NCI-H226 (cell line): ENCODE results near the gene MRPL11.
"Not testable (repeated sequence)": the region's sequence is repeated elsewhere in the genome, so short reads cannot be mapped to it uniquely, and the experiment has no call there.

Source experiments
- DNase-seq: peaks from one replicate; pipeline ENCODE4 v3.0.0-alpha.2; 2015

The MRPL11 gene

GRCh38 chr11:66466225-66467033 lies 27.8 kb upstream of the MRPL11 start, which contains the start of gene PELI3:
Gene PELI3 (plus strand): TSS chr11:66466905. CDS start chr11:66468129, 1,224 bp downstream.
- peak; percentile 69 for DNase-seq

- no peak for DNase-seq
Observed at GRCh38 chr11:66465373-66466224, 27.0 kb upstream of the MRPL11 start.

GRCh38 chr11:66464916-66465315 lies 26.3 kb upstream of the MRPL11 start:
- DNase-seq = no peak

- DNase-seq = not testable (repeated sequence)
Observed at GRCh38 chr11:66464116-66464515, 25.5 kb upstream of the MRPL11 start.

GRCh38 chr11:66462911-66463310 lies 24.3 kb upstream of the MRPL11 start:
- DNase-seq = no peak

GRCh38 chr11:66462010-66462409 lies 23.4 kb upstream of the MRPL11 start:
- DNase-seq = no peak

GRCh38 chr11:66459138-66459778 lies 20.6 kb upstream of the MRPL11 start:
- no peak for DNase-seq

- DNase-seq = no peak
Observed at GRCh38 chr11:66457826-66458225, 19.2 kb upstream of the MRPL11 start.

GRCh38 chr11:66454828-66455227 lies 16.2 kb upstream of the MRPL11 start:
- DNase-seq = no peak

GRCh38 chr11:66454247-66454646 lies 15.6 kb upstream of the MRPL11 start:
- peak; percentile 20 for DNase-seq

- no peak for DNase-seq
Observed at GRCh38 chr11:66451663-66452062, 13.0 kb upstream of the MRPL11 start.

DNA sequence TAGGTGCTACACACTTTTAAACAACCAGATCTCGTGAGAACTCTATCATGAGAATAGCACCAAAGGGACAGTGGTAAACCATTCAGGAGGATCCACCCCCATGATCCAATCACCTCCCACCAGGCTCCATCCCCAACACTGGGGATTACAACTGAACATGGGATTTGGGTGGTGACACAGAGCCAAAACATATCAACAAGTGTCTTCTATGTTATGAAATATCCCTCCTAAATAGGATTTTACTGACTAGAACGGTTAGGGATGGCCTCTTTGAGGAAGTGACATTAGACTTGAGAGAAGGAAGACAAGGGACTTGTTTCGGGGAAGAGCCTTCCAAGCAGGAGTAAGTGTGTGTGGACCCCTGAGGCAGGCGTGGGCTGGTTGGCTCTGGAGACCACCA lies 11.9 kb upstream of the MRPL11 start:
- no peak for DNase-seq

GRCh38 chr11:66448523-66448922 lies 9.9 kb upstream of the MRPL11 start:
- DNase-seq = no peak

DNA sequence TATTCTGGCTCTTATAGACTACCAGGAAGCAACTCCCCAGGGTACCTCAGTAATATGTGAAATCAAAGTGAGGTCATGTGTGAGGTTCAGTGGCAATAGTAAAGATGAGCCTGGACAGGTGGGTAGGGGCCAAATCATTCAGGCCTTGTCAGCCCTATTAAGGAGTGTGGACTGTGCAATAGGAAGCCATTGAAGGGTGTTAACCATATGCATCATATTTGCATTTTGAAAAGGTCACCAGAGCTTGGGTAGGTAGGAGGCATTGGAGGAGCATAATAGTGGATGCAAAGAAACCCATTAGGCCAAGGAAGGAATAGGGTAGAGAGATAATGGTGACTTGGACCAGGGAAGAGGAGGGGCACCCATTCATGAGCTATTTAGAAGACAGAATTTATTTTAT lies 8.4 kb upstream of the MRPL11 start:
- DNase-seq = no peak

- DNase-seq = no peak
Observed at GRCh38 chr11:66443602-66444001, 5.0 kb upstream of the MRPL11 start.

- not testable (repeated sequence) for DNase-seq
Observed at GRCh38 chr11:66440940-66441282, 2.3 kb upstream of the MRPL11 start.

DNA sequence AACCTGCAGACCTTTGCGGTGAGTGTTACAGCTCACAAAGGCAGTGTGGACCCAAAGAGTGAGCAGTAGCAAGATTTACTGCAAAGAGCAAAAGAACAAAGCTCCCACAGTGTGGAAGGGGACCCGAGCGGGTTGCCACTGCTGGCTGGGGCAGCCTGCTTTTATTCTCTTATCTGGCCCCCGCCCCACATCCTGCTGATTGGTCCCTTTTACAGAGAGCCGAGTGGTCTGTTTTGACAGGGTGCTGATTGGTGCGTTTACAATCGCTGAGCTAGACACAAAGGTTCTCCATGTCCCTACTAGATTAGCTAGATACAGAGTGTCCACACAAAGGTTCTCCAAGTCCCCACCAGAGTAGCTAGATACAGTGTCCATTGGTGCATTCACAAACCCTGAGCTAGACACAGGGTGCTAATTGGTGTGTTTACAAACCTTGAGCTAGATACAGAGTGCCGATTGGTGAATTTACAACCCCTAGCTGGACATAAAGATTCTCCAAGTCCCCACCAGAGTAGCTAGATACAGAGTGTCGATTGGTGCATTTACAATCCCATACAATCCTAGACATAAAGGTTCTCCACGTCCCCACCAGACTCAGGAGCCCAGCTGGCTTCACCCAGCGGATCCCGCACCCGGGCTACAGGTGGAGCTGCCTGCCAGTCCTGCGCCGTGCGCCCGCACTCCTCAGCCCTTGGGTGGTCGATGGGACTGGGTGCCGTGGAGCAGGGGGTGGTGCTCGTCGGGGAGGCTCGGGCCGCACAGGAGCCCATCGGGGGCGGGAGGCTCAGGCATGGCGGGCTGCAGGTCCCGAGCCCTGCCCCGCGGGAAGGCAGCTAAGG lies 1.7 kb upstream of the MRPL11 start:
- not testable (repeated sequence) for DNase-seq

- no peak for DNase-seq
Observed at GRCh38 chr11:66437979-66438503, 607 bp downstream of the MRPL11 start.

GRCh38 chr11:66432597-66432996 lies 6.1 kb downstream of the MRPL11 start:
- DNase-seq = no peak

GRCh38 chr11:66431871-66432329 lies 6.7 kb downstream of the MRPL11 start:
- DNase-seq = not testable (repeated sequence)

GRCh38 chr11:66431287-66431686 lies 7.4 kb downstream of the MRPL11 start:
- DNase-seq = not testable (repeated sequence)

GRCh38 chr11:66429983-66430602 lies 8.6 kb downstream of the MRPL11 start:
- DNase-seq = no peak
